Measurements from ENCODE around the gene APP.
A peak's percentile ranks its signal among the peaks of the same experiment; 100 is the strongest.
"Not testable (repeated sequence)": the region's sequence is repeated elsewhere in the genome, so short reads cannot be mapped to it uniquely, and the experiment has no call there.

The APP gene

DNA sequence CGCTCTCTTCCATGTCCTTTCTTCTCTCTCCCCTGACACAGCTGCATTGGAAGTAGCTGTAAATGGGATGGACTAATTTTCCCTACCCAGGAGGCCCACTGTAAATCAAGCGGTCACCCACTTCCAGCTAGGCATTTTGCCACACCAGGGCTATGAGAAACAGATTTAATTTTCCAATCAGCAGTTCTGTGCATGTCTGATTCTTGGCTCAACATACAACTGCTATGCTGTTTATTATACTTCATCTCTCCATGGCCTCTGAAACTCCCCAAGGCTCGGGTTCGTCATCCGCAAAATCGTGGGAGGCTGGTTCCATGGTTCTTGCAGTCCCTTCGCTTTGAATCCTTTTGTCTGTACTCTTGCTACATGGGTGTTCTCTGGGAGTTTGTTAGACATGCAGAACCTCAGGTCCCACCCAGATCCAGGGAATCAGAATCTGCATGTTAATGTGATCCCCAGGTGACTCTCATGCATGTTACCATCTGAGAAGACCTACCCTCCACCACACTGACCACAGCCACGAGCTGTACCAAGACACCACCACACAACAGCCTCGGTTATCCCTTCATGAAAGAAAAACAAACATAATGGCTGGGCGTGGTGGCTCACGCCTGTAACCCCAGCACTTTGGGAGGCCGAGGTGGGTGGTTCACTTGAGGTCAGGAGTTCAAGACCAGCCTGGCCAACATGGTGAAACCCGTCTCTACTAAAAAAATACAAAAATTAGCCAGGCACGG lies 245.3 kb downstream of the APP start:
- TF ChIP-seq, protein P1, sequence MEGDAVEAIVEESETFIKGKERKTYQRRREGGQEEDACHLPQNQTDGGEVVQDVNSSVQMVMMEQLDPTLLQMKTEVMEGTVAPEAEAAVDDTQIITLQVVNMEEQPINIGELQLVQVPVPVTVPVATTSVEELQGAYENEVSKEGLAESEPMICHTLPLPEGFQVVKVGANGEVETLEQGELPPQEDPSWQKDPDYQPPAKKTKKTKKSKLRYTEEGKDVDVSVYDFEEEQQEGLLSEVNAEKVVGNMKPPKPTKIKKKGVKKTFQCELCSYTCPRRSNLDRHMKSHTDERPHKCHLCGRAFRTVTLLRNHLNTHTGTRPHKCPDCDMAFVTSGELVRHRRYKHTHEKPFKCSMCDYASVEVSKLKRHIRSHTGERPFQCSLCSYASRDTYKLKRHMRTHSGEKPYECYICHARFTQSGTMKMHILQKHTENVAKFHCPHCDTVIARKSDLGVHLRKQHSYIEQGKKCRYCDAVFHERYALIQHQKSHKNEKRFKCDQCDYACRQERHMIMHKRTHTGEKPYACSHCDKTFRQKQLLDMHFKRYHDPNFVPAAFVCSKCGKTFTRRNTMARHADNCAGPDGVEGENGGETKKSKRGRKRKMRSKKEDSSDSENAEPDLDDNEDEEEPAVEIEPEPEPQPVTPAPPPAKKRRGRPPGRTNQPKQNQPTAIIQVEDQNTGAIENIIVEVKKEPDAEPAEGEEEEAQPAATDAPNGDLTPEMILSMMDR (conservative IDR thresholded peaks at IDR 0.05; ENCODE audit: low read depth, low read length) = no peak
- no peak for DNase-seq (ENCODE audit: low read depth)
- H3K4me3 ChIP-seq (ENCODE audit: low read depth, low read length) = no peak overlapping the region

DNA sequence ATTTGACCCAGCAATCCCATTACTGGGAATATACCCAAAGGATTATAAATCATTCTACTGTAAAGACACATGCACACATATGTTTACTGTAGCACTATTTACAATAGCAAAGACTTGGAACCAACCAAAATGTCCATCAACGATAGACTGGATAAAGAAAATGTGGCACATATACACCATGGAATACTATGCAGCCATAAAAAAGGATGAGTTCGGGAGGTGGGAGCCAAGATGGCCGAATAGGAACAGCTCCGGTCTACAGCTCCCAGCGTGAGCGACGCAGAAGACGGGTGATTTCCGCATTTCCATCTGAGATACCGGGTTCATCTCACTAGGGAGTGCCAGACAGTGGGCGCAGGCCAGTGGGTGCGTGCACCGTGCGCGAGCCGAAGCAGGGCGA lies 252.4 kb downstream of the APP start:
- DNase-seq (ENCODE audit: low read depth); H3K4me3 ChIP-seq (ENCODE audit: low read depth, low read length): not testable (repeated sequence)

DNA sequence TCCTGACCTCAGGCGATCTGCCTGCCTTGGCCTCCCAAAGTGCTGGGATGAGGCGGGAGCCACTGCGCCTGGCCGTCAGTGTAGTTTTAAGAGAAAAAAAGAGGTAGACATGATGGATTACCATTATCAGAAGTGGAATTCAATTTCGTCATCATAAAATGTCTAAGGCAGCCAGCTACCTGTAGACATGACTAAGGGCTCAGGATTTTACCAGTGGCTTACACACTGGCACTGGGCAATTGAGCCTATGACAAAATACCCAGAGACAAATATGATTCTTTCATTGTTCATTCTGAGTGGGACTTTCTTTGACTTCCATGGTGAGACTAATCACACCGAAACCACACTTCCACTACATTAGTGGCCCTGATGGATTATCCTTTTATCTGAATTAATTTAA lies 254.3 kb downstream of the APP start:
- TF ChIP-seq, protein P1 (conservative IDR thresholded peaks at IDR 0.05; ENCODE audit: low read depth, low read length) = no peak
- no peak for DNase-seq (ENCODE audit: low read depth)
- no peak overlapping the region for H3K4me3 ChIP-seq (ENCODE audit: low read depth, low read length)

DNA sequence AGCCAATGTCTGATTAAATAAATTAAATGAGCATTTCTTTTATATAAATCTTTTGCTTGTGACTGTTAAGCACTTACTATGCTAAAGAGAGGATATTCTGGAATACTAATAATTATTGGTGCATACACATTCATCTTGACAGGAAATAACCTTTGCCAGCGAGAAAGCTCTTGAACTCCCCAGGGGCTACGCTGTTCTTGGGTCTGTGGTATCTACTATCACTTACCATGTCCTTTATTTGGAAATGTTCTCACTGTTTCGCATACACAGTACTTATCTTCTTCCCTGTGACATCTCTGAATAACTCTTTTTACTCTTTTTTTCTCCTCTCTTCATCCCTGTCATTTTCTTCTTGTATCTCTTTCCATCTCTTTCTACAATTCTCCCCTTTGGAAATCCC lies 257.1 kb downstream of the APP start:
- DNase-seq (ENCODE audit: low read depth) = peak; percentile 36
- TF ChIP-seq, protein P1 (conservative IDR thresholded peaks at IDR 0.05; ENCODE audit: low read depth, low read length) = no peak
- no peak overlapping the region for H3K4me3 ChIP-seq (ENCODE audit: low read depth, low read length)

DNA sequence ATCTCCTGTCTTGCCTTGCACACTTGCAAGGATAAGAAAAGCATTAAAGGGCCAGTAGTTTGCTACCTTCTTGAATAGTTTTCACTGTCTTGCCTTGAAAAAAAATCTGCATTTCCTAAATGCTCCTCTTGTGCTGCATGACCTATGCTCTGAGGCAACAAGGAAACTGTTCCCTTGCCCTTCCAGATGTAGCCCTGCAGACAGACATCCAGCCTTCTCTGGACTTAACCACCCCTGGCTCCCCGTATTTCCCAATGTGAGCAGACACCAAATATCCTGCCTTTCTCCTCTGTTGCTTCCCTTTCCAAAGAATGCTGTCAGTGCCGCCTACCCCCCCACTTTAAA lies 258.2 kb downstream of the APP start:
- DNase-seq (ENCODE audit: low read depth) = peak; percentile 16
- TF ChIP-seq, protein P1 (conservative IDR thresholded peaks at IDR 0.05; ENCODE audit: low read depth, low read length) = no peak
- H3K4me3 ChIP-seq (ENCODE audit: low read depth, low read length) = no peak overlapping the region

DNA sequence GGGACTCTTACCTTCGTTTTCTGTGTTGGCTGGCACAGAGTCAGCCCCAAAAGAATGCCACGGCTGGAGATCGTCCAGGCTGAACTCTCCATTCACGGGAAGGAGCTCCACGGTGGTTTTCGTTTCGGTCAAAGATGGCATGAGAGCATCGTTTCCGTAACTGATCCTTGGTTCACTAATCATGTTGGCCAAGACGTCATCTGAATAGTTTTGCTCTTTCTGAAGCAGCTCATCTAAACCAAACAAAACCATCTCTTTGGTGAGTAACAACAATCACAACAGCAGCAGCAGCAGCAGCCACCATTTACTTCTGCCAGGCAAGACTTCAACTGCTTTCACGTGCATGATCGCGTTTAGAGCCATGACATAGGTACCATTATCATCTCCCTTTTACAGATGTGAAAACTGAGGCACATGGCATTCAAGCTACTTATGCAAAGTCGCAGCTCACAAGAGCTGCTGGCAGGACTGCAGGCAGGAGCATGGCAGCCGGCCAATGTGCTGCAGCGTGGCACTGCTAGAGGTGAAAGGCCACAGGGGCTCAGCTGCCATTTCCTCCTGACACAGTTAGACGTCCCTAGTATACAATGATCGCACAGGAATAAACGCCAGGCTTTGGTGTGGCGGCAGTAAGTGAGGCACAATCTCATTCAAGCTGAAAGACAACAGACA lies 258.7 kb downstream of the APP start:
- DNase-seq (ENCODE audit: low read depth) = no peak
- no peak overlapping the region for H3K4me3 ChIP-seq (ENCODE audit: low read depth, low read length)
- TF ChIP-seq, protein P1 (conservative IDR thresholded peaks at IDR 0.05; ENCODE audit: low read depth, low read length) = no peak

DNA sequence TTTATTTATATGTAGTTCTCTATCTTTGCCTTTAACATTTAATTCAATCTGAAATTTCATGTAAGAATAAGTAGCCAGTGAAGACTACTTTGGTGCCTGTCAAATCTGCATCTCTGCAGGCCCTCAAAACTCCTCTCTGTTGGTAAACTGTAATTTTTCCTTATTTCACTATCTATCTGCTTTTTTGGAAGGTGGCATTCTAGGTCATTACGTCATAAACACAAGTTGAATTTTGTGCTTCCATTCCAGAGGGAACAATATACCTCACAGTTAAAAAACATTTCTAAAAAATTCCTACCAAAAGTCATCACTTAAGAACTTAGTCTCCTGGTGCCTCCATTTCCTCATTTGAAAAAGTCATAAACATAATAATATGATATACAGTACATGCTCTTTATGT lies 259.8 kb downstream of the APP start:
- TF ChIP-seq, protein P1 (conservative IDR thresholded peaks at IDR 0.05; ENCODE audit: low read depth, low read length) = no peak
- H3K4me3 ChIP-seq (ENCODE audit: low read depth, low read length) = no peak overlapping the region
- DNase-seq (ENCODE audit: low read depth) = no peak

All from choroid plexus epithelial cell (primary cell).